ENCODE measurements around the gene PTPRM. TPM values are rescaled to one million over a fixed set of nuclear protein-coding genes. Genes with fewer than 3 reads are reported as not detected.

Gene PTPRM
- total RNA-seq, 1 donor from 2014 or later, result 1.00 TPM

GRCh38 chr18:7617738-7618422, 50.8 kb downstream of the PTPRM start:
- H3K9me3 Mint-ChIP-seq, result no peaks in the 10 kb centered on the region
- H3K4me1 Mint-ChIP-seq, result no peaks in the 10 kb centered on the region
- H3K27ac Mint-ChIP-seq, result no peak overlapping the region
- POLR2A ChIA-PET, result no interaction called here
- H3K27me3 Mint-ChIP-seq, result no peaks in the 10 kb centered on the region
- no peaks in the 10 kb centered on the region for H3K36me3 Mint-ChIP-seq (ENCODE audit: low read depth)
- no peak for ATAC-seq (ENCODE audit: low read depth)
- DNase-seq, result no peak
- TF ChIP-seq CTCF (IDR thresholded peaks at IDR 0.05), result no peak
- H3K4me3 Mint-ChIP-seq, result no peak overlapping the region
- intact Hi-C loops (cut with micrococcal nuclease), result no loop called here
- CTCF ChIA-PET, result no interaction called here

- Mint-ChIP-seq H3K4me1 (no peaks in the 10 kb centered on the region), H3K36me3 (ENCODE audit: low read depth) (no peaks in the 10 kb centered on the region), H3K27me3 (no peaks in the 10 kb centered on the region), H3K9me3 (no peaks in the 10 kb centered on the region), H3K27ac (no peak overlapping the region), H3K4me3 (no peak overlapping the region)
- intact Hi-C loops (cut with micrococcal nuclease), result no loop called here
- ChIA-PET POLR2A (no interaction called here), CTCF (interaction anchor here (0.7 kb wide), 1 partner anchor 1298 kb away, joined by 3 read pairs; no protein-coding TSS in a partner anchor)
- ATAC-seq (ENCODE audit: low read depth) (no peak), DNase-seq (no peak)
- no peak for TF ChIP-seq CTCF (IDR thresholded peaks at IDR 0.05)
Measured at GRCh38 chr18:7618891-7619442, 51.9 kb downstream of the PTPRM start.

GRCh38 chr18:7619676-7620075, 52.6 kb downstream of the PTPRM start:
- Mint-ChIP-seq H3K27ac (no peak overlapping the region), H3K9me3 (no peaks in the 10 kb centered on the region), H3K36me3 (ENCODE audit: low read depth) (no peaks in the 10 kb centered on the region), H3K27me3 (no peaks in the 10 kb centered on the region), H3K4me1 (no peaks in the 10 kb centered on the region), H3K4me3 (no peak overlapping the region)
- POLR2A ChIA-PET, result no interaction called here
- TF ChIP-seq CTCF (IDR thresholded peaks at IDR 0.05), result no peak
- DNase-seq (no peak), ATAC-seq (ENCODE audit: low read depth) (no peak)
- CTCF ChIA-PET, result no interaction called here
- intact Hi-C loops (cut with micrococcal nuclease), result no loop called here

- intact Hi-C loops (cut with micrococcal nuclease), result no loop called here
- no peaks in the 10 kb centered on the region for H3K9me3 Mint-ChIP-seq
- no peak overlapping the region for H3K4me3 Mint-ChIP-seq
- H3K4me1 Mint-ChIP-seq, result no peaks in the 10 kb centered on the region
- H3K36me3 Mint-ChIP-seq (ENCODE audit: low read depth), result no peaks in the 10 kb centered on the region
- no peaks in the 10 kb centered on the region for H3K27me3 Mint-ChIP-seq
- CTCF ChIA-PET, result no interaction called here
- no peak for DNase-seq
- no peak for TF ChIP-seq CTCF (IDR thresholded peaks at IDR 0.05)
- POLR2A ChIA-PET, result no interaction called here
- no peak overlapping the region for H3K27ac Mint-ChIP-seq
- ATAC-seq (ENCODE audit: low read depth), result no peak
Measured at GRCh38 chr18:7622721-7623120, 55.6 kb downstream of the PTPRM start.

GRCh38 chr18:7623681-7624080, 56.6 kb downstream of the PTPRM start:
- Mint-ChIP-seq H3K4me3 (no peak overlapping the region), H3K27me3 (no peaks in the 10 kb centered on the region), H3K27ac (no peak overlapping the region), H3K4me1 (no peaks in the 10 kb centered on the region), H3K36me3 (ENCODE audit: low read depth) (no peaks in the 10 kb centered on the region), H3K9me3 (no peaks in the 10 kb centered on the region)
- ChIA-PET POLR2A (no interaction called here), CTCF (no interaction called here)
- intact Hi-C loops (cut with micrococcal nuclease), result no loop called here
- TF ChIP-seq CTCF (IDR thresholded peaks at IDR 0.05), result no peak
- DNase-seq (no peak), ATAC-seq (ENCODE audit: low read depth) (no peak)

Measured in activated B cell treated with CpG ODN at 0.5 μM for 24 hours (primary cell).